SU-DHL-6 (cell line): Measurements from ENCODE around the gene HIRIP3.

Experiments used
- EZH2phosphoT487 ChIP-seq: fragments of 200-600 bp; sonication (generic), shearing (Covaris generic); conservative IDR thresholded peaks from 2 replicates; pipeline ENCODE4 v1.6.1; 2018; ENCODE audit warnings: mild to moderate bottlenecking, antibody characterized with exemption, low read length, moderate library complexity, mixed read lengths
- TF ChIP-seq, protein P1 (sequence below): fragments of 200-600 bp; sonication (generic); IDR thresholded peaks from one replicate; pipeline ENCODE4 v1.5.1; 2017; ENCODE audit warnings: antibody characterized with exemption, mild to moderate bottlenecking, low read length, moderate library complexity; ENCODE audit not compliant: insufficient read depth, poor library complexity, severe bottlenecking

- TF ChIP-seq, protein P1, sequence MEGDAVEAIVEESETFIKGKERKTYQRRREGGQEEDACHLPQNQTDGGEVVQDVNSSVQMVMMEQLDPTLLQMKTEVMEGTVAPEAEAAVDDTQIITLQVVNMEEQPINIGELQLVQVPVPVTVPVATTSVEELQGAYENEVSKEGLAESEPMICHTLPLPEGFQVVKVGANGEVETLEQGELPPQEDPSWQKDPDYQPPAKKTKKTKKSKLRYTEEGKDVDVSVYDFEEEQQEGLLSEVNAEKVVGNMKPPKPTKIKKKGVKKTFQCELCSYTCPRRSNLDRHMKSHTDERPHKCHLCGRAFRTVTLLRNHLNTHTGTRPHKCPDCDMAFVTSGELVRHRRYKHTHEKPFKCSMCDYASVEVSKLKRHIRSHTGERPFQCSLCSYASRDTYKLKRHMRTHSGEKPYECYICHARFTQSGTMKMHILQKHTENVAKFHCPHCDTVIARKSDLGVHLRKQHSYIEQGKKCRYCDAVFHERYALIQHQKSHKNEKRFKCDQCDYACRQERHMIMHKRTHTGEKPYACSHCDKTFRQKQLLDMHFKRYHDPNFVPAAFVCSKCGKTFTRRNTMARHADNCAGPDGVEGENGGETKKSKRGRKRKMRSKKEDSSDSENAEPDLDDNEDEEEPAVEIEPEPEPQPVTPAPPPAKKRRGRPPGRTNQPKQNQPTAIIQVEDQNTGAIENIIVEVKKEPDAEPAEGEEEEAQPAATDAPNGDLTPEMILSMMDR: no peak
- TF ChIP-seq EZH2phosphoT487: no peak
Observed at GRCh38 chr16:29983420-29984136, 11.8 kb downstream of the HIRIP3 start.
